GM18502 (cell line): ENCODE data around the gene RIC1.
"Not testable (repeated sequence)": the region's sequence is repeated elsewhere in the genome, so short reads cannot be mapped to it uniquely, and the experiment has no call there.

Experiments
- ATAC-seq: cut with Tn5 transposase; IDR thresholded peaks from one replicate; pipeline ENCODE4 v1.9.1; 2021; ENCODE audit warnings: mild to moderate bottlenecking; ENCODE audit not compliant: unreplicated experiment, poor library complexity

Gene RIC1

GRCh38 chr9:5783420-5783819 is 154.5 kb downstream of the RIC1 start:
- not testable (repeated sequence) for ATAC-seq

GRCh38 chr9:5783982-5784381 is 155.1 kb downstream of the RIC1 start:
- no peak for ATAC-seq

- ATAC-seq, result no peak
Observed at GRCh38 chr9:5784526-5785315, 155.8 kb downstream of the RIC1 start.

- no peak for ATAC-seq
Observed at GRCh38 chr9:5786370-5787127, 157.6 kb downstream of the RIC1 start.

- no peak for ATAC-seq
Observed at GRCh38 chr9:5787220-5787619, 158.3 kb downstream of the RIC1 start.

GRCh38 chr9:5787759-5788302 is 158.9 kb downstream of the RIC1 start:
- ATAC-seq, result no peak

- ATAC-seq, result no peak
Observed at GRCh38 chr9:5789489-5789888, 160.6 kb downstream of the RIC1 start.

- no peak for ATAC-seq
Observed at GRCh38 chr9:5790923-5791322, 162.0 kb downstream of the RIC1 start.

GRCh38 chr9:5791870-5792269 is 163.0 kb downstream of the RIC1 start:
- no peak for ATAC-seq

GRCh38 chr9:5793812-5794211 is 164.9 kb downstream of the RIC1 start:
- ATAC-seq, result no peak

- no peak for ATAC-seq
Observed at GRCh38 chr9:5796298-5796697, 167.4 kb downstream of the RIC1 start.

- no peak for ATAC-seq
Observed at GRCh38 chr9:5798581-5798980, 169.7 kb downstream of the RIC1 start.

- ATAC-seq, result no peak
Observed at GRCh38 chr9:5799314-5799713, 170.4 kb downstream of the RIC1 start.

GRCh38 chr9:5800378-5800777 is 171.5 kb downstream of the RIC1 start:
- not testable (repeated sequence) for ATAC-seq

GRCh38 chr9:5800969-5801738 is 172.2 kb downstream of the RIC1 start:
- ATAC-seq, result no peak

- no peak for ATAC-seq
Observed at GRCh38 chr9:5801739-5802113, 172.8 kb downstream of the RIC1 start.

GRCh38 chr9:5805478-5805877 is 176.6 kb downstream of the RIC1 start:
- no peak for ATAC-seq

- no peak for ATAC-seq
Observed at GRCh38 chr9:5811751-5812150, 182.8 kb downstream of the RIC1 start.

GRCh38 chr9:5813824-5814223 is 184.9 kb downstream of the RIC1 start:
- no peak for ATAC-seq

- no peak for ATAC-seq
Observed at GRCh38 chr9:5815461-5815860, 186.6 kb downstream of the RIC1 start.

- ATAC-seq, result no peak
Observed at GRCh38 chr9:5817862-5818261, 189.0 kb downstream of the RIC1 start.
